HepG2 (cell line): ENCODE results near the gene FOXR1. TPM values are rescaled to one million over a fixed set of nuclear protein-coding genes. Genes with fewer than 3 reads are reported as not detected.

Source experiments
- GATAD2A ChIP-seq: IDR thresholded peaks from 2 replicates; pipeline ENCODE4 v1.6.1; 2016
- HOXA7 ChIP-seq: sonication (generic); formaldehyde crosslinking; IDR thresholded peaks from 2 replicates; pipeline ENCODE4 v1.8.1; 2022; ENCODE audit warnings: mild to moderate bottlenecking, missing genetic modification reagents, moderate library complexity
- KMT2A ChIP-seq: sonication (generic); formaldehyde crosslinking; IDR thresholded peaks from 2 replicates; pipeline ENCODE4 v1.4.0; 2020; ENCODE audit warnings: missing genetic modification reagents
- MYC ChIP-seq: sonication (generic); formaldehyde crosslinking; IDR thresholded peaks from 2 replicates; pipeline ENCODE4 v1.9.0; 2021; ENCODE audit warnings: missing genetic modification reagents, borderline replicate concordance
- ZBTB7A ChIP-seq: sonication (generic); formaldehyde crosslinking; IDR thresholded peaks from 2 replicates; pipeline ENCODE4 v1.8.0; 2022; ENCODE audit warnings: mild to moderate bottlenecking, missing genetic modification reagents
- ZSCAN9 ChIP-seq: IDR thresholded peaks from 2 replicates; pipeline ENCODE4 v1.6.1; 2016; ENCODE audit warnings: borderline replicate concordance
- polyA plus RNA-seq, 8 experiments: library from polyadenylated mRNA; depleted of rRNA in 3 of 8; stranded (reverse) in 7 of 8; unstranded in 1 of 8; fragments of >200 nt; fragmentation: Illumina TruSeq in 4 of 8; extraction: Trizol in 4 of 8; gene quantifications; 2 replicates each; pipeline versions ENCODE4 v1.2.1 to v1.2.3, GENCODE V29; 2011 to 2016; ENCODE audit warnings: low read depth in 4 of 8, missing spikeins in 1 of 8, mixed read lengths in 1 of 8; ENCODE audit not compliant: insufficient read depth in 1 of 8
- total RNA-seq, 5 experiments: library from RNA; depleted of rRNA; stranded (reverse); fragments of >200 nt; fragmentation: Illumina TruSeq; extraction: Trizol; gene quantifications; 2 replicates each; pipeline ENCODE4 v1.2.3, GENCODE V29; 2016; ENCODE audit warnings: low read depth in 1 of 5
- TF ChIP-seq, protein P1 (sequence below), 2 experiments: fragments of 450-650 bp in 1 of 2; sonication (generic) in 1 of 2; formaldehyde crosslinking; IDR thresholded peaks; 2 replicates each; pipeline versions ENCODE4 v1.5.0 to v1.8.0; 2020 to 2022; ENCODE audit warnings: mild to moderate bottlenecking in 1 of 2, missing genetic modification reagents in 1 of 2
- TF ChIP-seq, protein P2 (sequence below): sonication (generic); formaldehyde crosslinking; IDR thresholded peaks from 2 replicates; pipeline ENCODE4 v1.5.0; 2020; ENCODE audit warnings: missing genetic modification reagents
- TF ChIP-seq, protein P3 (sequence below): sonication (generic); formaldehyde crosslinking; IDR thresholded peaks from 2 replicates; pipeline ENCODE4 v1.5.0; 2020; ENCODE audit warnings: missing genetic modification reagents
- TF ChIP-seq, protein P4 (sequence below): sonication (generic); formaldehyde crosslinking; IDR thresholded peaks from 2 replicates; pipeline ENCODE4 v1.9.0; 2021; ENCODE audit warnings: mild to moderate bottlenecking, missing genetic modification reagents
- TF ChIP-seq, protein P5 (sequence below): IDR thresholded peaks from 2 replicates; pipeline ENCODE4 v1.6.1; 2016; ENCODE audit warnings: mild to moderate bottlenecking
- TF ChIP-seq, protein P6 (sequence below): sonication (generic); formaldehyde crosslinking; IDR thresholded peaks from 2 replicates; pipeline ENCODE4 v1.8.1; 2022; ENCODE audit warnings: mild to moderate bottlenecking, missing genetic modification reagents
- TF ChIP-seq, protein P7 (sequence below): sonication (generic); formaldehyde crosslinking; IDR thresholded peaks from 2 replicates; pipeline ENCODE4 v1.9.0; 2021; ENCODE audit warnings: missing genetic modification reagents, borderline replicate concordance

Gene FOXR1
- total and polyA plus RNA-seq, 2 of the 13 experiments (the other 11 are each of a cell fraction or from before 2014, with no cell fraction given): not detected

DNA sequence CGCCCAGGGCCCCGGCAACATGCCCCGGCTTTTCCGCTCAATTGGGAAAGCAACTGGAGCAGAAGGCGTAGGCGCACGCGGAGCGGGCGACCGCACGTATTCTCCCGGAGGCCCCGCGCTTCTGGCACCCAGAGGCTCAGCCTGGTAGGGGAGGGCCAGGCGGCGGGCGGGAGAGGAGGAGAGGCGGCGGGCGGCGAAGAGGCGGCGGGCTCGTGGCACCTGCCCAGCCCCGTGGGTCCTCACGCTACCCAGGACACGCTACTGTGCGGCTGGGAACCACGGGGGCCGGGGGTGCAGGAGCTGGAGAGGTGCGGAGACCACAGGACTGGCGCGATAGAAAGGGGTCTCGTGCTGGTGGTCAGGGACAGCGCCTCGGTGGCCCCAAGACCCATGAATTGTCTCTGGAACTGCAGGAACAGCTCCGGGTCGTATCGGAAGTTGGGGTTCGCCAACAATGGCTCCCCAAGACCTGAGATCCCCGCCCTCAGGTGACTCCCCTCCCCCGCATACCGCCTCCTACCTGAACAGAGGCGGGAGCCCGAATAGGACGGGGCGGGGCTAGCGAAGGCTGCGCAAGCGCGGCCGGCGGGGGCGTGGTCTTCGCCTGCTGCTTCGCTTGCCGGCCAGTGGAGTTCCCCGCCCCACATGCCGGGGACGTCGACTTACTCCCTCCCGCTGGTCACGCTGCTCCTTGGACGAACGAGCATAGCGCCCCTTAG, 58.9 kb downstream of the FOXR1 start, which contains the start of gene SLC37A4 (continued):
- TF ChIP-seq, protein P1, sequence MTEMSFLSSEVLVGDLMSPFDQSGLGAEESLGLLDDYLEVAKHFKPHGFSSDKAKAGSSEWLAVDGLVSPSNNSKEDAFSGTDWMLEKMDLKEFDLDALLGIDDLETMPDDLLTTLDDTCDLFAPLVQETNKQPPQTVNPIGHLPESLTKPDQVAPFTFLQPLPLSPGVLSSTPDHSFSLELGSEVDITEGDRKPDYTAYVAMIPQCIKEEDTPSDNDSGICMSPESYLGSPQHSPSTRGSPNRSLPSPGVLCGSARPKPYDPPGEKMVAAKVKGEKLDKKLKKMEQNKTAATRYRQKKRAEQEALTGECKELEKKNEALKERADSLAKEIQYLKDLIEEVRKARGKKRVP (CRISPR knock-in tag; IDR thresholded peaks at IDR 0.05): peak in 1 of 2 experiments; percentile 68; a peak in 1 of 4 replicates
- TF ChIP-seq, protein P2, sequence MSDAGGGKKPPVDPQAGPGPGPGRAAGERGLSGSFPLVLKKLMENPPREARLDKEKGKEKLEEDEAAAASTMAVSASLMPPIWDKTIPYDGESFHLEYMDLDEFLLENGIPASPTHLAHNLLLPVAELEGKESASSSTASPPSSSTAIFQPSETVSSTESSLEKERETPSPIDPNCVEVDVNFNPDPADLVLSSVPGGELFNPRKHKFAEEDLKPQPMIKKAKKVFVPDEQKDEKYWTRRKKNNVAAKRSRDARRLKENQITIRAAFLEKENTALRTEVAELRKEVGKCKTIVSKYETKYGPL (CRISPR knock-in tag): peak; percentile 75
- TF ChIP-seq ZBTB7A: peak; percentile 73
- TF ChIP-seq, protein P3, sequence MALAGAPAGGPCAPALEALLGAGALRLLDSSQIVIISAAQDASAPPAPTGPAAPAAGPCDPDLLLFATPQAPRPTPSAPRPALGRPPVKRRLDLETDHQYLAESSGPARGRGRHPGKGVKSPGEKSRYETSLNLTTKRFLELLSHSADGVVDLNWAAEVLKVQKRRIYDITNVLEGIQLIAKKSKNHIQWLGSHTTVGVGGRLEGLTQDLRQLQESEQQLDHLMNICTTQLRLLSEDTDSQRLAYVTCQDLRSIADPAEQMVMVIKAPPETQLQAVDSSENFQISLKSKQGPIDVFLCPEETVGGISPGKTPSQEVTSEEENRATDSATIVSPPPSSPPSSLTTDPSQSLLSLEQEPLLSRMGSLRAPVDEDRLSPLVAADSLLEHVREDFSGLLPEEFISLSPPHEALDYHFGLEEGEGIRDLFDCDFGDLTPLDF (CRISPR knock-in tag): no peak; the same call in 1 of the 2 replicates
- TF ChIP-seq KMT2A (CRISPR knock-in tag): peak; percentile 65
- TF ChIP-seq MYC (CRISPR knock-in tag): peak; percentile 89
- peak; percentile 91 for TF ChIP-seq ZSCAN9 (CRISPR knock-in tag)
- TF ChIP-seq, protein P4, sequence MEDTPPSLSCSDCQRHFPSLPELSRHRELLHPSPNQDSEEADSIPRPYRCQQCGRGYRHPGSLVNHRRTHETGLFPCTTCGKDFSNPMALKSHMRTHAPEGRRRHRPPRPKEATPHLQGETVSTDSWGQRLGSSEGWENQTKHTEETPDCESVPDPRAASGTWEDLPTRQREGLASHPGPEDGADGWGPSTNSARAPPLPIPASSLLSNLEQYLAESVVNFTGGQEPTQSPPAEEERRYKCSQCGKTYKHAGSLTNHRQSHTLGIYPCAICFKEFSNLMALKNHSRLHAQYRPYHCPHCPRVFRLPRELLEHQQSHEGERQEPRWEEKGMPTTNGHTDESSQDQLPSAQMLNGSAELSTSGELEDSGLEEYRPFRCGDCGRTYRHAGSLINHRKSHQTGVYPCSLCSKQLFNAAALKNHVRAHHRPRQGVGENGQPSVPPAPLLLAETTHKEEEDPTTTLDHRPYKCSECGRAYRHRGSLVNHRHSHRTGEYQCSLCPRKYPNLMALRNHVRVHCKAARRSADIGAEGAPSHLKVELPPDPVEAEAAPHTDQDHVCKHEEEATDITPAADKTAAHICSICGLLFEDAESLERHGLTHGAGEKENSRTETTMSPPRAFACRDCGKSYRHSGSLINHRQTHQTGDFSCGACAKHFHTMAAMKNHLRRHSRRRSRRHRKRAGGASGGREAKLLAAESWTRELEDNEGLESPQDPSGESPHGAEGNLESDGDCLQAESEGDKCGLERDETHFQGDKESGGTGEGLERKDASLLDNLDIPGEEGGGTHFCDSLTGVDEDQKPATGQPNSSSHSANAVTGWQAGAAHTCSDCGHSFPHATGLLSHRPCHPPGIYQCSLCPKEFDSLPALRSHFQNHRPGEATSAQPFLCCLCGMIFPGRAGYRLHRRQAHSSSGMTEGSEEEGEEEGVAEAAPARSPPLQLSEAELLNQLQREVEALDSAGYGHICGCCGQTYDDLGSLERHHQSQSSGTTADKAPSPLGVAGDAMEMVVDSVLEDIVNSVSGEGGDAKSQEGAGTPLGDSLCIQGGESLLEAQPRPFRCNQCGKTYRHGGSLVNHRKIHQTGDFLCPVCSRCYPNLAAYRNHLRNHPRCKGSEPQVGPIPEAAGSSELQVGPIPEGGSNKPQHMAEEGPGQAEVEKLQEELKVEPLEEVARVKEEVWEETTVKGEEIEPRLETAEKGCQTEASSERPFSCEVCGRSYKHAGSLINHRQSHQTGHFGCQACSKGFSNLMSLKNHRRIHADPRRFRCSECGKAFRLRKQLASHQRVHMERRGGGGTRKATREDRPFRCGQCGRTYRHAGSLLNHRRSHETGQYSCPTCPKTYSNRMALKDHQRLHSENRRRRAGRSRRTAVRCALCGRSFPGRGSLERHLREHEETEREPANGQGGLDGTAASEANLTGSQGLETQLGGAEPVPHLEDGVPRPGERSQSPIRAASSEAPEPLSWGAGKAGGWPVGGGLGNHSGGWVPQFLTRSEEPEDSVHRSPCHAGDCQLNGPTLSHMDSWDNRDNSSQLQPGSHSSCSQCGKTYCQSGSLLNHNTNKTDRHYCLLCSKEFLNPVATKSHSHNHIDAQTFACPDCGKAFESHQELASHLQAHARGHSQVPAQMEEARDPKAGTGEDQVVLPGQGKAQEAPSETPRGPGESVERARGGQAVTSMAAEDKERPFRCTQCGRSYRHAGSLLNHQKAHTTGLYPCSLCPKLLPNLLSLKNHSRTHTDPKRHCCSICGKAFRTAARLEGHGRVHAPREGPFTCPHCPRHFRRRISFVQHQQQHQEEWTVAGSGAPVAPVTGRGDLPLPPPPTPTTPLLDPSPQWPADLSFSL (CRISPR knock-in tag): no peak
- TF ChIP-seq, protein P5, sequence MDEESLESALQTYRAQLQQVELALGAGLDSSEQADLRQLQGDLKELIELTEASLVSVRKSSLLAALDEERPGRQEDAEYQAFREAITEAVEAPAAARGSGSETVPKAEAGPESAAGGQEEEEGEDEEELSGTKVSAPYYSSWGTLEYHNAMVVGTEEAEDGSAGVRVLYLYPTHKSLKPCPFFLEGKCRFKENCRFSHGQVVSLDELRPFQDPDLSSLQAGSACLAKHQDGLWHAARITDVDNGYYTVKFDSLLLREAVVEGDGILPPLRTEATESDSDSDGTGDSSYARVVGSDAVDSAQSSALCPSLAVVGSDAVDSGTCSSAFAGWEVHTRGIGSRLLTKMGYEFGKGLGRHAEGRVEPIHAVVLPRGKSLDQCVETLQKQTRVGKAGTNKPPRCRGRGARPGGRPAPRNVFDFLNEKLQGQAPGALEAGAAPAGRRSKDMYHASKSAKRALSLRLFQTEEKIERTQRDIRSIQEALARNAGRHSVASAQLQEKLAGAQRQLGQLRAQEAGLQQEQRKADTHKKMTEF: peak; percentile 69
- TF ChIP-seq, protein P6, sequence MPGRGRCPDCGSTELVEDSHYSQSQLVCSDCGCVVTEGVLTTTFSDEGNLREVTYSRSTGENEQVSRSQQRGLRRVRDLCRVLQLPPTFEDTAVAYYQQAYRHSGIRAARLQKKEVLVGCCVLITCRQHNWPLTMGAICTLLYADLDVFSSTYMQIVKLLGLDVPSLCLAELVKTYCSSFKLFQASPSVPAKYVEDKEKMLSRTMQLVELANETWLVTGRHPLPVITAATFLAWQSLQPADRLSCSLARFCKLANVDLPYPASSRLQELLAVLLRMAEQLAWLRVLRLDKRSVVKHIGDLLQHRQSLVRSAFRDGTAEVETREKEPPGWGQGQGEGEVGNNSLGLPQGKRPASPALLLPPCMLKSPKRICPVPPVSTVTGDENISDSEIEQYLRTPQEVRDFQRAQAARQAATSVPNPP (CRISPR knock-in tag): no peak
- TF ChIP-seq, protein P7, sequence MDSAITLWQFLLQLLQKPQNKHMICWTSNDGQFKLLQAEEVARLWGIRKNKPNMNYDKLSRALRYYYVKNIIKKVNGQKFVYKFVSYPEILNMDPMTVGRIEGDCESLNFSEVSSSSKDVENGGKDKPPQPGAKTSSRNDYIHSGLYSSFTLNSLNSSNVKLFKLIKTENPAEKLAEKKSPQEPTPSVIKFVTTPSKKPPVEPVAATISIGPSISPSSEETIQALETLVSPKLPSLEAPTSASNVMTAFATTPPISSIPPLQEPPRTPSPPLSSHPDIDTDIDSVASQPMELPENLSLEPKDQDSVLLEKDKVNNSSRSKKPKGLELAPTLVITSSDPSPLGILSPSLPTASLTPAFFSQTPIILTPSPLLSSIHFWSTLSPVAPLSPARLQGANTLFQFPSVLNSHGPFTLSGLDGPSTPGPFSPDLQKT (CRISPR knock-in tag): no peak
- TF ChIP-seq GATAD2A (CRISPR knock-in tag): peak; percentile 73
- no peak for TF ChIP-seq HOXA7 (CRISPR knock-in tag)
